SK-N-MC (cell line): ENCODE results near the gene CAMK2G.

Experiments used
- EZH2 ChIP-seq: fragments of 200-600 bp; sonication (generic); IDR thresholded peaks from one replicate; pipeline ENCODE4 v1.6.1; 2017; ENCODE audit warnings: antibody characterized with exemption
- FOXP2 ChIP-seq: optimal IDR thresholded peaks from 2 replicates; pipeline ENCODE3; 2011; ENCODE audit warnings: mild to moderate bottlenecking, moderate library complexity; ENCODE audit not compliant: insufficient read depth; ENCODE audit errors: extremely low read length, control extremely low read depth
- POLR2AphosphoS5 ChIP-seq: IDR thresholded peaks from 2 replicates; pipeline ENCODE4 v1.6.1; 2012; ENCODE audit warnings: mild to moderate bottlenecking, low read depth, low read length, borderline replicate concordance

GRCh38 chr10:73911553-73912004 is 37.2 kb upstream of the CAMK2G start:
- TF ChIP-seq EZH2 (no peak), POLR2AphosphoS5 (no peak), FOXP2 (no peak)
